Esophagus muscularis mucosa (tissue), 4 donors: ENCODE data around the gene ZSCAN31. TPM values are rescaled to one million over a fixed set of nuclear protein-coding genes. Genes with fewer than 3 reads are reported as not detected.
A peak's percentile ranks its signal among the peaks of the same experiment; 100 is the strongest.

Source experiments
- DNase-seq: peaks from one replicate; pipeline ENCODE4 v3.0.0-alpha.2; 2017; ENCODE audit errors: extremely low spot score
- H3K27ac ChIP-seq, 4 donors: fragments of 200-600 bp; sonication (generic); replicated peaks in 1 of 4; 1 replicate in 3 of 4; 2 replicates in 1 of 4; pipeline ENCODE4 v1.5.1; 2016 to 2019; ENCODE audit warnings: mild to moderate bottlenecking in 1 of 4
- H3K27me3 ChIP-seq, 4 donors: fragments of 200-600 bp; sonication (generic); one replicate each; pipeline versions ENCODE4 v1.5.1 to v1.6.0; 2016 to 2019
- H3K36me3 ChIP-seq, 4 donors: fragments of 200-600 bp; sonication (generic); one replicate each; pipeline ENCODE4 v1.5.1; 2016 to 2019
- H3K4me1 ChIP-seq, 4 donors: fragments of 200-600 bp; sonication (generic); one replicate each; pipeline ENCODE4 v1.5.1; 2016 to 2019
- H3K4me3 ChIP-seq, 4 donors: fragments of 200-600 bp; sonication (generic); 1 replicate in 2 of 4; 2 replicates in 2 of 4; pipeline ENCODE4 v1.5.1; 2016 to 2019; ENCODE audit warnings: mild to moderate bottlenecking in 4 of 4, moderate library complexity in 1 of 4
- H3K9me3 ChIP-seq, 4 donors: fragments of 200-600 bp; sonication (generic); 1 replicate in 3 of 4; 2 replicates in 1 of 4; pipeline ENCODE4 v1.5.1; 2016 to 2019
- CTCF ChIP-seq, 3 experiments: fragments of 200-600 bp in 2 of 3; fragments of 450-650 bp in 1 of 3; sonication (generic) in 2 of 3; IDR thresholded peaks; one replicate each; pipeline ENCODE4 v1.5.1; 2017 to 2019; ENCODE audit warnings: antibody characterized with exemption in 3 of 3, mild to moderate bottlenecking in 2 of 3, moderate library complexity in 1 of 3
- EP300 ChIP-seq: sonication (generic); formaldehyde crosslinking; IDR thresholded peaks from one replicate; pipeline ENCODE4 v1.6.1; 2017; ENCODE audit warnings: antibody characterized with exemption
- POLR2A ChIP-seq: fragments of 450-650 bp; IDR thresholded peaks from one replicate; pipeline ENCODE4 v1.6.1; 2017; ENCODE audit warnings: antibody characterized with exemption, moderate library complexity, mild to moderate bottlenecking, low read depth
- POLR2AphosphoS5 ChIP-seq, 2 donors: sonication (generic); formaldehyde crosslinking; IDR thresholded peaks; one replicate each; pipeline ENCODE4 v1.6.1; 2017; ENCODE audit warnings: antibody characterized with exemption in 2 of 2
- WGBS: methylation state at CpG from one replicate; pipeline ENCODE4 v1.1.5; 2018; 5-methylcytosine and 5-hydroxymethylcytosine counted together
- intact Hi-C: fragments of 100-400 bp; cut with DNase I; formaldehyde crosslinking; loops from one replicate; pipeline ENCODE4 v1.15.1; 2023
- total RNA-seq, 4 donors: library from RNA; depleted of rRNA; stranded (reverse); fragments of >200 nt; gene quantifications; one replicate each; pipeline versions ENCODE4 v1.1.0 to v1.2.1, GENCODE V29; 2016

Gene ZSCAN31
- total RNA-seq, 4 donors from 2014 or later, result 13.1 to 39.1 (median 24.1) TPM

- DNase-seq, result no peak
- TF ChIP-seq EP300 (no peak), CTCF (IDR thresholded peaks at IDR 0.05) (no peak), POLR2A (no peak), POLR2AphosphoS5 (IDR thresholded peaks at IDR 0.05) (no peak)
- 92% methylated on average over 7 of the region's 7 CpGs for WGBS
- Histone ChIP-seq H3K27me3 (no peaks in the 10 kb centered on the region), H3K4me3 (no peak overlapping the region), H3K27ac (no peak overlapping the region), H3K36me3 (peaks cover 15 to 71% (median 40%) of the 10 kb centered on the region in 4 donors), H3K9me3 (no peaks in the 10 kb centered on the region), H3K4me1 (no peaks in the 10 kb centered on the region)
- intact Hi-C loops, result no loop called here
These were observed 39.4 kb downstream of the ZSCAN31 start for GRCh38 chr6:28296520-28297060.

GRCh38 chr6:28295326-28295725, 40.6 kb downstream of the ZSCAN31 start:
- H3K36me3 ChIP-seq, result peaks cover 6 to 60% (median 30%) of the 10 kb centered on the region in 4 donors
- no peaks in the 10 kb centered on the region for H3K27me3 ChIP-seq
- H3K4me3 ChIP-seq, result no peak overlapping the region
- H3K9me3 ChIP-seq, result no peaks in the 10 kb centered on the region
- no peaks in the 10 kb centered on the region for H3K4me1 ChIP-seq
- no peak for DNase-seq
- no peak for TF ChIP-seq EP300
- TF ChIP-seq POLR2AphosphoS5 (IDR thresholded peaks at IDR 0.05), result no peak
- TF ChIP-seq CTCF (IDR thresholded peaks at IDR 0.05), result no peak
- no peak for TF ChIP-seq POLR2A
- H3K27ac ChIP-seq, result no peak overlapping the region
- 94% methylated on average over 5 of the region's 5 CpGs for WGBS
- intact Hi-C loops, result no loop called here

GRCh38 chr6:28291573-28291972, 44.4 kb downstream of the ZSCAN31 start:
- intact Hi-C loops, result no loop called here
- H3K27me3 ChIP-seq, result no peaks in the 10 kb centered on the region
- H3K4me1 ChIP-seq, result no peaks in the 10 kb centered on the region
- no peak overlapping the region for H3K4me3 ChIP-seq
- H3K27ac ChIP-seq, result no peak overlapping the region
- H3K36me3 ChIP-seq, result peaks cover 21 to 64% (median 34%) of the 10 kb centered on the region in 4 donors
- DNase-seq, result no peak
- H3K9me3 ChIP-seq, result no peaks in the 10 kb centered on the region
- TF ChIP-seq POLR2AphosphoS5 (IDR thresholded peaks at IDR 0.05) (no peak), POLR2A (no peak)

- intact Hi-C loops, result loop anchor here (5.0 kb wide), 1 partner anchor 49 kb away; no protein-coding TSS in a partner anchor
- no peak for DNase-seq
- H3K36me3 ChIP-seq, result peaks cover 12 to 44% (median 38%) of the 10 kb centered on the region in 4 donors
- no peak overlapping the region for H3K27ac ChIP-seq
- 100% methylated on average over 2 of the region's 2 CpGs for WGBS
- peak overlapping the region in 1 of 4 donors; percentile 76 for H3K4me3 ChIP-seq
- H3K9me3 ChIP-seq, result peaks cover 0 to 6% (median 0%) of the 10 kb centered on the region in 4 donors
- peaks cover 6 to 17% (median 14%) of the 10 kb centered on the region in 4 donors for H3K4me1 ChIP-seq
- TF ChIP-seq POLR2A (no peak), CTCF (IDR thresholded peaks at IDR 0.05) (no peak), POLR2AphosphoS5 (IDR thresholded peaks at IDR 0.05) (no peak), EP300 (no peak)
- H3K27me3 ChIP-seq, result no peaks in the 10 kb centered on the region
These were observed 53.0 kb downstream of the ZSCAN31 start for GRCh38 chr6:28282926-28283325.

- H3K36me3 ChIP-seq, result peaks cover 5 to 42% (median 37%) of the 10 kb centered on the region in 4 donors
- 0% methylated on average over 20 of the region's 50 CpGs for WGBS
- peaks cover 0 to 6% (median 0%) of the 10 kb centered on the region in 4 donors for H3K9me3 ChIP-seq
- intact Hi-C loops, result loop anchor here (5.0 kb wide), 1 partner anchor 51 kb away; no protein-coding TSS in a partner anchor
- peaks cover 6 to 17% (median 14%) of the 10 kb centered on the region in 4 donors for H3K4me1 ChIP-seq
- peak within 1 kb of the TSS; percentile 74 to 81 (median 79) for H3K27ac ChIP-seq
- no peak for DNase-seq
- no peaks in the 10 kb centered on the region for H3K27me3 ChIP-seq
- TF ChIP-seq POLR2A (no peak), POLR2AphosphoS5 (IDR thresholded peaks at IDR 0.05) (peak; percentile 34 to 68), EP300 (no peak), CTCF (IDR thresholded peaks at IDR 0.05) (no peak)
- peak within 1 kb of the TSS; percentile 69 to 77 (median 76) for H3K4me3 ChIP-seq
These were observed 54.5 kb downstream of the ZSCAN31 start, which contains the start of gene PGBD1 for GRCh38 chr6:28281288-28282064. Gene PGBD1, plus strand, starts transcription at chr6:28281572. Its CDS starts 2,242 bp downstream, at chr6:28283814.
